Stimulated activated CD4-positive, alpha-beta T cell treated with anti-CD3 and anti-CD28 coated beads, TNF-alpha, amount 100 ng/mL, for 1 hour (primary cell): ENCODE data around the gene SEC24D.

Experiments used
- DNase-seq, 3 donors: peaks; one replicate each; pipeline ENCODE4 v3.0.0-alpha.2; 2020; ENCODE audit warnings: low read depth in 3 of 3, low spot score in 1 of 3

SEC24D gene

DNA sequence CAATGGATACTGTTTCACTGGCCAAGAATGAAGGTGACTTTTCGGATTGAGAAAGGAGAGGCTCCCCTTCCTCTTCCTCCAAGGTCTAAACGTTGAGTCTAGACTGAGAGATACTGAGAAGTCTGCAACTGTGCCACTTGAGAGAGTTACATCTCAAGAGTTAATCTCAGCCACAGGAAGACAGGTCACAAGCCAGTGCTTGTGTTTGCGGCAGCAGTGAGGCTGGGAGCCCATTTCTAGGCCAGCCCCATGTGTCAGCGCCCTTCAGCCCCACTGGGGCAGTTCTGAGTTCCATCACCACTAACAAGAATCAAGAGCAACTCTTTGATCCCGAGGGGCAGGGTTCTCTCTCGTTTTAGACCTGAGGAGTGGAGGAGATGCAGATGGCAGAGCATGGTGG lies 7.3 kb upstream of the SEC24D start:
- no peak for DNase-seq

GRCh38 chr4:118842055-118842454 lies 6.1 kb upstream of the SEC24D start:
- no peak for DNase-seq

- no peak for DNase-seq
These were observed 3.4 kb upstream of the SEC24D start for GRCh38 chr4:118839221-118839927.

DNA sequence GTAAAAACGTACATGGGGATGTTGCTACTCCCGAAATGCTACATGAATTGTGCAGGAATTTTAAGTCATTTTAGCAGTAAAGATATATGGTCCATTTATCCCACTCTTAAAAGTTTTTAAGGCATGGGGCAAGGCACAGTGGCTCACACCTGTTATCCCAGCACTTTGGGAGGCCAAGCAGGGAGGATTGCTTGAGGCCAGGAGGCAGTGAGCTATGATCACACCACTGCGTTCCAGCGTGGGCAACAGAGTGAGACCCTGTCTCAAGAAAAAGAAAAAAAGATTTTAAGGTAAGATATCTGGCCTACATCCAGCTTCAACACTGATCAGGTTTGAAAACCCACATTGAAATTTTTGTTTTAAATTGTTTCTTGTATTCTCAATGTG lies 1.2 kb upstream of the SEC24D start:
- DNase-seq, result no peak

- peak in 1 of 3 donors; percentile 16 for DNase-seq
These were observed 585 bp upstream of the SEC24D start for GRCh38 chr4:118836301-118837120.

DNA sequence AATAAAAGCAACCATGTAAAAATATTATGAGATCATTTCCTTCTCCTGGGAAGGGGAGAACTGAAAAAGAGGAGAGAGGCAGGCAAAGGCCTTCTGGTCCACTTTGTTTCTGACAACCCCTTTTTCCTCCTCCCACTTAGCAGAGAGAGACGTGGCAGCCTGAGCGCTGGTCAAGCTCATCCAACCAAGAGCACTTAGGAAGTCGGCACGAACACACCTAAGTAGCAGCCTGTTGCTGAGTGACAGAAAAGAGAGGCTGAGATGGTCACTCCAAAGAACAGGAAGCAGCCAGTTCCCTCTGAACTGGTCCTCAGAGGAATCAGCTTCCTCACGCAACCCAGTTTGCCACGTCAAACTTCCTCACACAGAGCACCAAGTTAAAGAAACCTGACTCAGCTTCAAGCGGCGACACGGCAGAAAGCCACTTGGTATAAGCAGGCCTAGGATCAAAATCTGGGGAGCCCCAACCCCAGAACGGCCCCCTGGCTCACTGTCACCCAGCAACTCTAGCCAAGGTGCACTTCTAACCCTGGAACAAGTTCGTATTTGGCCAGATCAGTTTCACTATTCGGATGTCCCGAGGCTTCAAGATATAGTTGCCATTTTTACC lies 861 bp downstream of the SEC24D start:
- peak in 1 of 3 donors; percentile 14 for DNase-seq

- DNase-seq, result no peak
These were observed 1.9 kb downstream of the SEC24D start for GRCh38 chr4:118834070-118834469.

GRCh38 chr4:118833192-118833820 lies 2.6 kb downstream of the SEC24D start:
- DNase-seq, result no peak

DNA sequence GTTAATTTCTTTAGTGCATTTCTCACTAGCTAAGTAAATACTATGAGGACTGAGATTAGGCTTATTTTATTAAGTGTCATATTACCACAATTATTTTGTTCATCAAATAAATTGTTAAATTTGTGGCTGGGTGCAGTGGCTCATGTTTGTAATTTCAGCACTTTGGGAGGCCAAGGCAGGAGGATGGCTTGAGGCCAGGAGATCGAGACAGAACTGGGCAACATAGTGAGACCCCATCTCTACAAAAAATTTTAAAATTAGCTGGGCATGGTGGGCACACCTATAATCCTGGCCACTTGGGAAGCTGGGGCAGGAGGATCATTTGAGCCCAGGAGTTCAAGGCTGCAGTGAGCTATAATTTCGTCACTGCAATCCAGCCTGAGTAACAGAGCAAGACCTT lies 6.8 kb downstream of the SEC24D start:
- no peak for DNase-seq

GRCh38 chr4:118826723-118827444 lies 9.0 kb downstream of the SEC24D start:
- no peak for DNase-seq

- DNase-seq, result no peak
These were observed 10.1 kb downstream of the SEC24D start for GRCh38 chr4:118825799-118826198.

- DNase-seq, result no peak
These were observed 11.8 kb downstream of the SEC24D start for GRCh38 chr4:118824141-118824540.

DNA sequence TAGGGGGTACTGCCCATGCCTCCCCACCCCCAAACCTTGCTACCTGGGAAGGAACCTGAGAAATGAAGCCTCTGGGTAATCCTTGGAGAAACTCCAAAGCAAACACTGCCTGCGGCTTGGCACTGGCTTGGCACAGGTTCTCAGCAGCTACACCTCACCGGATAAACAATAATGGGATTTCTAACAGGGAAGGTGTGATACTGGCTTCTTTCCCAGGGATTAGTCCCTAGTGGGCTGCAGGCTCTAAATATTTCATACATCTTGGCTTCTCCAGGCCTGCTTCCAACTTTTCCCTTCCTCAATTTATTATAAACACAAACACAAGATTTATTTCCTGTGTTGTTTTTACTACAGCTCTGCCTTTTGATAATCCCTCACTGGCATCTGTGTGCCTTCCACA lies 12.5 kb downstream of the SEC24D start:
- DNase-seq, result no peak

GRCh38 chr4:118821590-118822293 lies 14.2 kb downstream of the SEC24D start:
- DNase-seq, result no peak

- no peak for DNase-seq
These were observed 18.6 kb downstream of the SEC24D start for GRCh38 chr4:118817178-118817930.

DNA sequence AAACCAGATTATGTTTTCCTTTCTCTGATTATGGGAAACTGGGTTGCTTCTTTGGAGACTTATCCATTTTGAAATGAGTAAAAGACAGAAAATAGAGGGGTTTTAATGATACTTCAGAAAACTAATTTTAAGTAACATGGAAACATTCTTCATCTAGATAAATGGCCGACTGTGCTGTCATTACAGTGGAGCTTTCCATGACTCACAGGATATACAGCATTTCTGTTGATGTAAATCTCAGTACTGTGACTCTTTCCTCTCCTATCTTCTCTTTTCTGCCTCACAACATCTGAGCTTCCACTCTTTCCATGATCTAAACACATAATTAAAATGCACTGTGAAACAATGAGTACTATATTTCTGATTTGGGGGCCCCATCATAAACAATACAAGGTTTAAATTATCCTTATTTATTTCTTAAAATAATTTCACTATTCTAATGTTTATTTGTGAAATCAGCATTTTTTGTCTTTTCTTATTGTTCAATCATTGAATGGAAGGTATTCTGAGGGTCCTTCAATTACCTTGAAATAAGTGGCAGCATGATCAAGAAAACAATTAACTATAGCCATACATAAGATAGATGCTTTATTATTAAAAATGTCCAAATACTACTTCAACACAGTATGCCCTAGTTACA lies 19.3 kb downstream of the SEC24D start:
- no peak for DNase-seq

- DNase-seq, result no peak
These were observed 21.0 kb downstream of the SEC24D start for GRCh38 chr4:118814891-118815290.

DNA sequence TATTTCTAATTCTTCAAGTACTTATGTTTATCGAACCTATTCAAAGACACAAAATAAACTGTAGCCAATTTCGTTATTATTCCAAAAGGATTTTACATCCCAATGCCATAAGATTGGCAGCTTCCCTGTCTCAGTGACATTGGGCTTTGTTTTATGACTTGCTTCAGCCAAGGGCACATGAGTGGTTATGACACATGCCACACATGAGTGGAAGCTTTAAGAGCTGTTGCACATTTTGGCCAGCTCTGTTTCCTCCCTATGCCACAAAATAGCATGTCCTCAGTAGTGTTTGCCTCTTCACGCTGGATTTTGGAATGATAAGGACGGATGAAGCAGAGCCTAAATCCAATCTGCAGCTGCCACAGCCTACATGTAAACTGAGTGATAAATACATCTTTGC lies 21.9 kb downstream of the SEC24D start:
- DNase-seq, result no peak

- no peak for DNase-seq
These were observed 22.4 kb downstream of the SEC24D start for GRCh38 chr4:118813561-118813960.
